SJCRH30 (cell line): Measurements from ENCODE around the gene DPEP3. TPM values are rescaled to one million over a fixed set of nuclear protein-coding genes. Genes with fewer than 3 reads are reported as not detected.

ENCODE experiments used
- DNase-seq, 2 experiments: peaks; one replicate each; pipeline ENCODE4 v3.0.0-alpha.2; 2015 to 2020
- H3K27ac ChIP-seq: fragments of 250-450 bp; sonication (Bioruptor Pico); 2 replicates; pipeline ENCODE4 v1.5.1; 2020; ENCODE audit warnings: mild to moderate bottlenecking, moderate library complexity
- H3K27me3 ChIP-seq: fragments of 250-450 bp; sonication (Bioruptor Pico); 2 replicates; pipeline ENCODE4 v1.5.1; 2020; ENCODE audit warnings: mild to moderate bottlenecking, moderate library complexity
- H3K36me3 ChIP-seq: fragments of 250-450 bp; sonication (Bioruptor Pico); 2 replicates; pipeline ENCODE4 v1.5.1; 2020; ENCODE audit warnings: mild to moderate bottlenecking, moderate library complexity
- H3K4me1 ChIP-seq: fragments of 250-450 bp; sonication (Bioruptor Pico); 2 replicates; pipeline ENCODE4 v1.5.1; 2020; ENCODE audit warnings: mild to moderate bottlenecking, moderate library complexity
- H3K4me3 ChIP-seq: fragments of 250-450 bp; sonication (Bioruptor Pico); 2 replicates; pipeline ENCODE4 v1.5.1; 2020; ENCODE audit warnings: mild to moderate bottlenecking, moderate library complexity
- H3K9me3 ChIP-seq: fragments of 250-450 bp; sonication (Bioruptor Pico); replicated peaks from 2 replicates; pipeline ENCODE4 v1.5.1; 2020; ENCODE audit warnings: mild to moderate bottlenecking, moderate library complexity
- total RNA-seq: library from RNA; depleted of rRNA; stranded (reverse); fragments of >200 nt; shearing (Covaris generic); gene quantifications from 2 replicates; pipeline ENCODE4 v1.2.3, GENCODE V29; 2014

Gene DPEP3
- total RNA-seq, 1 experiment from 2014 or later: not detected

DNA sequence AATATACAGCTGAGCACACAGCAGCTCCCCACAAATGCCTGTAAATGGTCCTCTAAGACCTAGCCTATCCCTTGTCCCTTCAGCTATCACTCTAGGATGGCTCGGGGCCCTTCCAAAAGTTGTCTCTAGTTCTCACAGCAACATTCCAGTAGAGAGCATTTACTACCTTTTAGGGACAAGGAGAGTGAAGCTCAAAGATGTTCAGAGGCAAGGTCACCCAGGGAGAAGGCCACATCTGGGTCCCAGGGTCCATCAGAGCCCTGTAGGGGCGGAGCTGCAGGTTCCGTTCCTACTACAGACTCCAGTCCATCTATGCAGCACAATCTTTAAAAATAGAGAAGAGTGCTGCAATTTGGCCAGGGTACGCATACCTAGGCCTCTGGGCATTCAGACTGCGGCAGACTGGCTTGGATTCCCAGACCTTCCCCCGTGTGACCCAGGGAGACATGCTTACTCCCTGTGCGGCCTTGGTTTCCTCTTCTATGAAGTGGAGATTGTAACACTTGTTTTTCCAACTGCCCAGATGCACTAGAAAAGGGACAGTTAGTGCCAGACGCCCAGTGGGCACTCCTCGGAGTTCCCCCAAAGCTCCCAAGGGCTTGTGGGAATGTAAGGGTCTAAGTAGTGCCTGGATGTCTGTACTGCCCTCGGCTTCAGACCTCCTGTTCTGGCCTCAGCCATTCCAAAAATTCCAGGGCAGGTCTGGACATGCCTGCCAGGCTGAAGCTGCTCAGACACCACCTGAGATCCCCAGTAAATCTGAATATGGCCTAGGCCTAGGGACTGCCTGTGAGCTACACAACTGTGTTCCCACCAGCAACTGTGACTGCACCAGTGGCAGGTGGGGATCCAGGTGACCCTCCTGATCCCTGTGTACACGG is 14.4 kb downstream of the DPEP3 start:
- peak; percentile 64 to 75 for DNase-seq
- peak overlapping the region; percentile 82 for H3K4me3 ChIP-seq
- peaks cover 1% of the 10 kb centered on the region for H3K36me3 ChIP-seq
- no peaks in the 10 kb centered on the region for H3K9me3 ChIP-seq
- peak overlapping the region; percentile 78 for H3K27ac ChIP-seq
- H3K27me3 ChIP-seq: no peaks in the 10 kb centered on the region
- peaks cover 17% of the 10 kb centered on the region for H3K4me1 ChIP-seq

- peaks cover 2% of the 10 kb centered on the region for H3K36me3 ChIP-seq
Observed at GRCh38 chr16:67964477-67965131, 15.7 kb downstream of the DPEP3 start.

GRCh38 chr16:67963662-67964321 is 16.5 kb downstream of the DPEP3 start:
- no peak overlapping the region for H3K27ac ChIP-seq
- H3K36me3 ChIP-seq: peaks cover 2% of the 10 kb centered on the region
- H3K4me3 ChIP-seq: no peak overlapping the region
- H3K27me3 ChIP-seq: no peaks in the 10 kb centered on the region
- DNase-seq: no peak
- H3K9me3 ChIP-seq: no peaks in the 10 kb centered on the region
- H3K4me1 ChIP-seq: peaks cover 17% of the 10 kb centered on the region

More at GRCh38 chr16:67964477-67965131, 15.7 kb downstream of the DPEP3 start:
- Histone ChIP-seq H3K9me3 (no peaks in the 10 kb centered on the region), H3K27me3 (no peaks in the 10 kb centered on the region), H3K27ac (no peak overlapping the region), H3K4me3 (no peak overlapping the region), H3K4me1 (peaks cover 17% of the 10 kb centered on the region)
- DNase-seq: no peak

DNA sequence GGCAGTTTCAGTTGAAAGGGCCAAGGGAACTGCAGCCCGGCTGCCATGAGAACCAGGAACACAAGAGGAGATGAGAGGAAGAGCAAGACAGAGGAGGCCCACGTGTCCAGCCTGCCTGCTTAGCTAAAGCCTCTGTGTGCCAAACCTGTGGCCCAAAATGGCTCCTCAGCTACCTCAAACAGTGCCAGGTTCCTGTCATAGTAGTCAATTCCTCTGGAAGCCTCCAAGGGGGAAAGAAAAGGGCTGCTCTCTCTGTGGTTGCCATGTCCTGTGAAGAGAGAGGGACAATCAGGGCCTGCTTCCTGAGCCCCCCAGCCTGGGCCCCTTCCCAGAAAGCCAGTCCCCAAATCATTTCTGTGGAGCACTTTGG is 17.0 kb downstream of the DPEP3 start:
- H3K4me1 ChIP-seq: peaks cover 17% of the 10 kb centered on the region
- no peaks in the 10 kb centered on the region for H3K27me3 ChIP-seq
- no peaks in the 10 kb centered on the region for H3K9me3 ChIP-seq
- H3K4me3 ChIP-seq: no peak overlapping the region
- DNase-seq: no peak
- peaks cover 2% of the 10 kb centered on the region for H3K36me3 ChIP-seq
- no peak overlapping the region for H3K27ac ChIP-seq

GRCh38 chr16:67962135-67962534 is 18.2 kb downstream of the DPEP3 start:
- H3K27me3 ChIP-seq: no peaks in the 10 kb centered on the region
- no peak overlapping the region for H3K4me3 ChIP-seq
- H3K4me1 ChIP-seq: peaks cover 16% of the 10 kb centered on the region
- H3K9me3 ChIP-seq: no peaks in the 10 kb centered on the region
- H3K27ac ChIP-seq: no peak overlapping the region
- no peak for DNase-seq
- peaks cover 2% of the 10 kb centered on the region for H3K36me3 ChIP-seq

- H3K4me1 ChIP-seq: peaks cover 10% of the 10 kb centered on the region
- no peaks in the 10 kb centered on the region for H3K27me3 ChIP-seq
- no peak overlapping the region for H3K27ac ChIP-seq
- H3K4me3 ChIP-seq: no peak overlapping the region
- peak; percentile 27 to 29 for DNase-seq
- no peaks in the 10 kb centered on the region for H3K9me3 ChIP-seq
- peaks cover 2% of the 10 kb centered on the region for H3K36me3 ChIP-seq
Observed at GRCh38 chr16:67961551-67961957, 18.7 kb downstream of the DPEP3 start.

DNA sequence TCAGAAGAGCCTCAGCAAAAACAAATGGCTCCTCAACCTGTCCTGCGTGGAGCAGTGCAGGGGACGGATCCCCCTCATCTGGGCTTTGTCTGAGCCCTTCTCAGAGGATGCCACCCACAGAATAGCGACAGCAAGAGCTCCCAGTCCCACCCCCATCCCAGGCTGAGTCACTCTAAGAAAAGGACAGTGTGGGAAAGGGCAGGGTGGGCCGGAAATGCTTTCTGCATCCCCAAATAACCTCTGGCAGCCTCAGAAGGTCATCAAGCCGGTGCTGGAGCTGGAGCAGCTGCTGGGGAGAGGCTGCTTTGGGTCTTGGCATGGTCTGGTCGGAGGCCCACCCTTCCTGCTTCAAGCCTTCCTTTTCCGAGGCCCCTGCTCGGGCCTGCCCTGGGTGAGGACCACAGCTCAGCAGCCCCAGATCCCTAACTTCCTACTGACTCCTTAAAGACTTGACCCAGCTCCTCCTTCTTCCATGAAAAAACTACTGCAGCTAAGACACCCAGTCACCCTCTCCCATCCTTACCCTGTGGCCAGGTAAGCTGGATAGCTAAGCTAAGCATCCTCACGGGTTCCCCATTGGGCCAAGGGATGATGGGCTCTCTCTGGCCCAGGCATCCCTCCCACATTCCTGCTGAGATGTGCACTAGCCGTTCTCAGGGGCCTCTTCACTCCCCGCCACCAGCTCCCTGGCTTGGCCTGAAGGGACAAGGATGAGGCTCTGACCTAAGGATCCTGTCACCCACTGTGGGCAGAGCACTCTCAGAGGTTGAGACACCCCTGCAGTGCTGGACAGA is 20.6 kb downstream of the DPEP3 start:
- Histone ChIP-seq H3K27me3 (no peaks in the 10 kb centered on the region), H3K4me1 (no peaks in the 10 kb centered on the region), H3K9me3 (no peaks in the 10 kb centered on the region), H3K27ac (no peak overlapping the region), H3K36me3 (peaks cover 2% of the 10 kb centered on the region), H3K4me3 (no peak overlapping the region)
- no peak for DNase-seq

GRCh38 chr16:67957622-67958021 is 22.7 kb downstream of the DPEP3 start:
- Histone ChIP-seq H3K27me3 (no peaks in the 10 kb centered on the region), H3K4me1 (no peaks in the 10 kb centered on the region), H3K36me3 (peaks cover 2% of the 10 kb centered on the region), H3K9me3 (no peaks in the 10 kb centered on the region), H3K4me3 (no peak overlapping the region), H3K27ac (no peak overlapping the region)
- no peak for DNase-seq

DNA sequence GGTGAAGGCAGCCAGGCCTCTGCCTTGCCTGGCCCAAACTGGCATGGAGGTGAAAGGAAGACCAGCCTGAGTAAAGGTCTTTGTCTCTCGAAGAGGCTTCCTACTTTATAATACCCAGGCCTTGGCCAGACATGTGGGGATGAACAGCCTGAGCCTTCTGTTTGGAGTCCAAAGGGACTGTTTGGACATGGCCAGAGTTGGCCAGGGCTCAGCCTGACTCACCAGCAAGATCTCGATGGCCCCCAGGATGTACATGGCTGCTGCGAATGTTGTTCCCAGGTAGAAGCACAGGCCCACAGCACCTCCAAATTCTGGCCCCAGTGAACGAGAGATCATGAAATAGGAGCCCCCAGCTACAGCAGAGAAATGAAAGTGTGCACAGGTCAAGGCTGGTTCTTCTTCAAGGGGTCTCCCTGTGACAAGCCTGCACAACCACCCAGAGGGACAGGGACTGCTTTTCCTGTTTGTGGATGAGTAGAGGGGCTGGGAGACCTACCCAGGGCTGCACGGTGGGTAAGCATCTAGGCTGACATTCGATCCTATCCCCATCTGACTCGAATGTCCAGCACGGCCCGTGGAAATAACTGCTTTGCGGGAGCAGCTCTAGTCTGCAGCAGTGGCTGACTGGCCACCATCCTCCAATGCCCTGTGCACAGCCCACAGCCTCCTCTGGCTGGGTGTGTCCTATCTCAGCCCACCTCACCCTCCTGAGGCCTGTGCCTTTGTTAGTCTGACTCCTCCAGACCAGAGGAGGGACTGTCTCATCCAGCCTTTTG is 25.7 kb downstream of the DPEP3 start:
- no peak for DNase-seq
- no peaks in the 10 kb centered on the region for H3K9me3 ChIP-seq
- no peaks in the 10 kb centered on the region for H3K4me1 ChIP-seq
- H3K36me3 ChIP-seq: no peaks in the 10 kb centered on the region
- no peak overlapping the region for H3K27ac ChIP-seq
- no peak overlapping the region for H3K4me3 ChIP-seq
- no peaks in the 10 kb centered on the region for H3K27me3 ChIP-seq

GRCh38 chr16:67953641-67954375 is 26.5 kb downstream of the DPEP3 start:
- Histone ChIP-seq H3K27me3 (no peaks in the 10 kb centered on the region), H3K4me1 (no peaks in the 10 kb centered on the region), H3K9me3 (no peaks in the 10 kb centered on the region), H3K4me3 (no peak overlapping the region), H3K27ac (no peak overlapping the region), H3K36me3 (no peaks in the 10 kb centered on the region)
- DNase-seq: no peak

DNA sequence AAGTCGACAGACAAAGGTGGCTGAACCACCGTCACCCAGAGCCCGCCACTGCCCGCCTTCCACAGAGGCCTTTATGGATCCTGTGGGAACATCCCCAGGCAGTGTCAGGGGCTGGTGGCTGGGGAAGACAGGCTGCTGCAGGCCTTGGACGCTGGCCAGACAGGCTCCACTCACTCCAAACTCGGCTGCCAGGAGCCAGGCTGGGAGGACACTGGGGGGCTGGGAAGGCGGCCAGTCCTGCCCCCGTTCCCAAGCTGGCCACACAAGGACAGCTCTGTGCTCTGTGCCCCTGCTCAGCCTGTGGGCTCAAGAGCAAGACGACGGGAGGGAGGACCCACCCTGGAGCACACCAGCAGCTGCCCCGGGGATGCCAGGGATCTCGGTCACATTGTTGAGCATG is 28.8 kb downstream of the DPEP3 start:
- no peak overlapping the region for H3K4me3 ChIP-seq
- H3K9me3 ChIP-seq: no peaks in the 10 kb centered on the region
- no peak for DNase-seq
- H3K27ac ChIP-seq: no peak overlapping the region
- H3K4me1 ChIP-seq: no peaks in the 10 kb centered on the region
- peaks cover 3% of the 10 kb centered on the region; the same call in 1 of the 2 replicates for H3K36me3 ChIP-seq
- H3K27me3 ChIP-seq: no peaks in the 10 kb centered on the region

DNA sequence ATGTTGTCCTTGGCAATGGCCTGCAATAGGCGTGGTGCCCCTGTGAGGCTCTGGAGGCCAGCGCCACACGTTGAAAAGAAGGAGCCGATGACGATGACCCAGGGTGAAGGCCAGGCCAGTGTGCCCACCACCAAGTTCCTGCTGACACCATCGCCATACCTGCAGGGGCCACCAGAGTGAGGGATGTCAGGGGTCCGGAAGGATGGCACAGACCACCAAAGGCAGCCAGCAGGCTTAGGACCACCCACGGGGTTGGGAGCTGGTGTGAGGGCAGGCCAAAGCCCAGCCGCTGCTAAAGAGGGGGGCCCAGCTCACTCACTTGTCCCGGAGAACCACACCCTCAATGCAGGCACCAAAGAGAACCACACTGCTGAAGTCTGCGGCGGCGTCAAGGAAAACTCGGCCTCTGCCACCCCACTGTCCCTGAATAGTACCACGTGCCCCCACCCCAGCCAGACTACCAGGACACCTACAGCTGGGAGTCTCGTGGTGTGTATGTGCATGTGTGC is 29.9 kb downstream of the DPEP3 start:
- Histone ChIP-seq H3K4me3 (no peak overlapping the region), H3K27ac (no peak overlapping the region), H3K27me3 (no peaks in the 10 kb centered on the region), H3K36me3 (peaks cover 3% of the 10 kb centered on the region; the same call in 1 of the 2 replicates), H3K4me1 (no peaks in the 10 kb centered on the region), H3K9me3 (no peaks in the 10 kb centered on the region)
- DNase-seq: no peak

DNA sequence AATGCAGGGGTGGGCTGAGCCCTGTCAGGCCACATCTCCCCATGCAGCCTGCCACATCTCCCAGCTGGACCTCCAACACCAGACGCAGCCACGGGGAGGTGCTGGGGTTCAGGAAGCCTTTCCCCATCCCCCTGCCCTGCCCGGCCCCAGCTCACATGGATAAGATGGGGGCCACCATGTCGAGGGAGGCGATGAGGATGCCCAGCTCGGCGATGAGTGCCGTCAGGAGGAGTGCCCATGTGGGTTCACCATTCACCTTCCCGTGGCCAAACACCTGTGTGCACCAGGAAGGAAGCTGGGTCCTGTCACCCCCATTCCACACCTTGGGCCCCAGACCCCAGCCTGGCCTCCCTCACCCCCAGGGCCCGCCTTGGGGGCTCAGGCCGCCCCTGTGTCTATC is 30.7 kb downstream of the DPEP3 start:
- no peaks in the 10 kb centered on the region for H3K27me3 ChIP-seq
- peaks cover 6% of the 10 kb centered on the region; the same call in 1 of the 2 replicates for H3K36me3 ChIP-seq
- H3K4me1 ChIP-seq: no peaks in the 10 kb centered on the region
- DNase-seq: no peak
- no peak overlapping the region for H3K27ac ChIP-seq
- no peak overlapping the region for H3K4me3 ChIP-seq
- H3K9me3 ChIP-seq: no peaks in the 10 kb centered on the region
